NCI-H2196 treated with DMSO at 0.1 percent for 48 hours (cell line): Measurements from ENCODE around the gene EVI5.
"Not testable (repeated sequence)": the region's sequence is repeated elsewhere in the genome, so short reads cannot be mapped to it uniquely, and the experiment has no call there.

ENCODE experiments used
- DNase-seq: peaks from one replicate; lab custom pipeline; 2025; ENCODE audit not compliant: unreplicated experiment; lab: John Stamatoyannopoulos, UW

The EVI5 gene

DNA sequence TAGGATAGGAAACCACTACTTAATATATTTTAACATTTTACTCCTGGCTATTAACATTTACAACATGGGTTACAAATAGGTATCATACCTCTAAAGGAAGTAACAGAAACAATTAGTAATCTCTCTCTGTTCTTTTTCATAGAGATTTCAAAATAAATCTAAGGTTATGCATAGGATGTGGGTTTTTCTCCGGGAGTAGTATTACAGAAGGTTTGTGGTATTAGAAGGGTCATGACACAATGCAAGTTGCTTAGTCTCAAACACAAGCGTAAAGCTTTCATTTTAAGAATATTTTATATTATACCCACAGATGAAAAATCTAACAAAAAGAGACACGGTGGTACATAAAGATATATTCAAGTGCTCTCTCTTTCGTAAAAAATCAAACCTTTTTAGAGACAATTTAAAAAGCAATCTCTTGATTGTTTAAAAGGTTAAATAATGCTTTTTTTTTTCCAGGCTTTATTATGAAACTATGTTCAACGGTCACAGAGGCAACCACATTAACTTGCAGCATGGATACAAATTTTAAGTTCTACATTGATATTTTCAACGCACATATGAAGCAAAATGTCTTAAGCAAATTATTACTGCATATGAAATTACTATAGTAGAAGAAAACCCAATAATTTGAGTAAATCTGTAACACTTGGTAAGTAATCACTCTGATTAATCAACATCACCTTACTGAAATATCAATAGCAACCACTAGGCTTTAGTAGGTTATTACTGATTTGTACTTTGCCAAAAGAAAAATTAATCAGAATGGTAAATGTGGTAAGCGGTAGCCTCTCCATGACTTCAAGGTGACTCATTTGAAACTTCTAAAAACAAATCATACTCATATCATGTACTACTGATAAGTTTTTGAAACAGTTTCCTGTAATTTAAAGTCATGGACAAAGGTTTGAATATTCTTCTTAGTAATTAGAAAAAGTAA, 200.8 kb downstream of the EVI5 start:
- no peak for DNase-seq

DNA sequence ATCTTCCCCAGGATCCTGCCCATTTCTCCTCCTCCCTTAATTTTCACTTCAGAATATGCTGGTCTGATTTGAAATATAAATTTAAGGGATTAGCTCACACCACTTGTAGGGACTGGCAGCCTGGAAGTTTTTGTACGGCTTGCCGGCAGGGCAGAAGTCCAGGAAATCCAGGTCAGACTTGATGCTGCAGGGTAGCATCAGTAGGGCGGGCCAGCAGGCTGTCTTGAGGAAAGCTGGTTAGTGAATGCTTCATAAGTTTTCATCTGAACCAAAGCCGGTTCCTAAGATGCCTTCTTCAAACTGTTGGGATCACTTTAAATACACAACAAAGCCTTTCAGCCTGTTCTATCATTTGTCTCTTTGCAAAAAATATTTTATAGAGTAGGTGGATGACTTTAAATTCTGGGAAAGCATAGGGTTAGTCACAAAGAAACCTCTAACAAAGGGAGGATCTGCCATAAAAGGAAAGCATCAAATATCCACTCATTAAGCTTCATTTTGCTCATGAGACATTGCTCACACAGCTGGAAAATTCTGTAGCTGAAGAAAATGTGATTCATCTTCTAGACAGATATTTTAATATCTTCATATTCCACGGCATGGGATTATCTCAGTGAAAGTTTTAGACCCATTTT, 207.5 kb downstream of the EVI5 start:
- DNase-seq = no peak

DNA sequence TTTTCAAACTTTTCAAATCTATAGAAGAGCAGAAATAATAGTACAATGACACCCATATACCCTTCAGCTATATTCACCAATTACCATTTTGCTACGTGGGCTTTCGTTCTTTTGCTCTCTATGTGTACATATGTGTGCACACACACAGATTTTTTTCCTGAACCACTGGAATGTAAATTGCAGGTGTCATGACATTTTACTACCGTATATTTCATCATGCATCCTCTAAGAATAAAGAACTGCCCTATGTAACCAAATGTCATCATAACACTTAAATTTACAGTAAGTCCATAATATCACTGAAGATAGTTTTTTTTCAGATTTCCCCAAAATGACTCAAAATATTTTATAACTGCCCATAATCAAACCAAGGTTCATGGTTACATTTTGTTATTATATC, 209.8 kb downstream of the EVI5 start:
- DNase-seq = no peak

DNA sequence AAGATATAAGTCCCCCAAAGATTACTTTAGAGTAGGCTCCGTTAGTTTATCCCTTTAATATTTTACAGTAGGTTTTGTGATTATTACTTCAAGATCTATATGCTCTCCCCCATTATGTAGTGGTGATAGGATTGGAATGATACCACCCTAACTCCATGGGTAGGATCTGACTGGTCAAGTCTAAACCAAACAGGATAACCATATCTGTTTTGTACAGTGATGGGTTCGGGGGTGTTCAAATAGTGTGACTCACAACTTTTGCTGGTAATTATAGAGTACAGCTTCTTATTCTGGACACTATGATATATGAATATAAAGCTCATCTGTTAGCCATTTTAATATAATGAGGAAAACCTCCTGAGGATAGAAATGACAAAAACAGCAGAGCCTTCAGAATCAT, 212.4 kb downstream of the EVI5 start:
- no peak for DNase-seq

DNA sequence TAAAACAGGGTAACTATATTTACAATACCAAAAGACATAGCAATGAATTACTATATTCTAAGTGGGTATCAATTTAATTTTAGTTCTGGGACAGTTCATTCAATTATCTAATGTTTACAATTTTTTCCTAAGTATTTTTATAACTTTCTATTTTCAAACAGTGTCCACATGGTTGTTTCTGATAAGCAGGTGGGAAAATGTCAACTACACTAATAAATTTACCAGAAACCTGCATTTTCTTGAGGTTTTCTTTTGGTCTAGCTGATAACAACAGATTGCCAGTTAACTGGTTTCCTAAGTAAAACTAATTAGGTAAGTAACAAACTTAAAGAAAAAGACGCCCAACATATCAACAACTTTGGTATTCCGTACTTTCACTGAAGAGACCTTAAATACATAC, 213.3 kb downstream of the EVI5 start:
- DNase-seq = no peak

DNA sequence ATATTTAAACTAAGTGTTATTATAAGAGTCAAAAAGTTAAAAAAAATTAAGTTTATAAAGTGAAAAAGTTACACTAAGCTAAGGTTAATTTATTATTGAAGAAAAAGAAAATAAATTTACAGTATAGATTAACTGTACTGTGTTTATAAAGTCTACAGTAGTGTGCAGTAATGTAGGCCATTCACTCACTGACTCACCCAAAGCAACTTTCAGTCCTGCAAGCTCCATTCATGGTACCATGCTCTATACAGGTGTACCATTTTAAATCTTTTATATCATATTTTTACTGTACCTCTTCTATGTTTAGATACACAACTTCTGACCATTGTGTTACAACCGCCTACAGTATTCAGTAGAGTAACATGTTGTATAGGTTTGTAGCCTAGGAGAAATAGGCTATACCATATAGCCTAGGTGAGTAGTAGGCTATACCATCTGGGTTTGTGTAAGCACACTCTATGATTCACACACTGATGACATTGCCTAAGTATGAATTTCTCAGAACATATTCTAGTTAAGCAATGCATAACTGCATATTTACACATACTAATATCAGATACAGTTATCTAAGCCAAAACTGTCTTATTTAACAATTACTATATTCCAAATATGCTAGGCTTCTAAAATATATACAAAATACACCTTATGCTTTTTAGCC, 217.6 kb downstream of the EVI5 start:
- no peak for DNase-seq

DNA sequence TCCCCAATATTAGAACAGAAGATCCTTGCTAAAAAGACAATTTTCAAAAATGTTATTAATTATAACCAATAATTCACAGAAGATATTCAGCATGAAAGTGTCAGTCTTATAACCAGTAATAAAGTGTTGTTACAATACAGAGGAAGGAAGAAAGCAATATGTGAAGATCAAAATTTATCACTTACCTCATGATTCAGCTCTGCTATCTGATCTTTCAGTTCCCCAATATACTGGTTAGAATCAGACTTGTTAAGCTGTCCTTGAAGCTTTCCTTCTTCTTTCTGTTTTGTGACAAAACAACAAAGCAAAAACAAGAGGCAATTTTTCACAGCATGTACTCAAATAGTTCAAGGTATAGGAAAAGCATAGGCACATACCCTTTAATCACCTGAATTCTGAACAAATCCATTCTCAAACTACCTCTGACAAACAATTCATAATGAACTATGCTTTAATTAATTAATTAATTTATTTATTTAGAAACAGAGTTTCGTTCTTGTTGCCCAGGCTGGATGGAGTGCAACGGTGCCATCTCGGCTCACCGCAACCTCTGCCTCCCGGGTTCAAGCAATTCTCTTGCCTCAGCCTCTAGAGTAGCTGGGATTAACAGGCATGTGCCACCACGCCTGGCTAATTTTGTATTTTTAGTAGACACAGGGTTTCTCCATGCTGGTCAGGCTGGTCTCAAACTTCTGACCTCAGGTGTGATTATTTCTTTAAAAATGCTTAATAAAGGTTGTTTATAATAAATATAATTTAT, 221.3 kb downstream of the EVI5 start:
- DNase-seq = no peak

DNA sequence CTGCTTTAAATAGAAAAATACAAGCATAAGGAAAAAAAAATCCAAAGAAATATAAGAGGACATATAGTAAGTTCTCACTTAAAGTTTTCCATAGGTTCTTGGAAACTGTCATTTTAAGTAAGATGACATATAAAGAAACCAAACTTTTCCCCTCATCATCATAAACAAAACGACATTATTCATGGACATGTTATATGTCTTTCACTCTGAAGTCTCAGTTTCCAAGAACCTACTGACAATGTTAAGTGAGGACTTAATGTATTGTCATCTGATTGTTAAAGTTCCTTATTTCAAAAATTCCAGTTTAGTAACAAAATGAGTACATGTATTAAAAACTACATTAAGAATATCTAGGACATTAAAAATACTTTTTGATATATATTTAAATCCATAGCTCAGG, 228.6 kb downstream of the EVI5 start:
- no peak for DNase-seq

DNA sequence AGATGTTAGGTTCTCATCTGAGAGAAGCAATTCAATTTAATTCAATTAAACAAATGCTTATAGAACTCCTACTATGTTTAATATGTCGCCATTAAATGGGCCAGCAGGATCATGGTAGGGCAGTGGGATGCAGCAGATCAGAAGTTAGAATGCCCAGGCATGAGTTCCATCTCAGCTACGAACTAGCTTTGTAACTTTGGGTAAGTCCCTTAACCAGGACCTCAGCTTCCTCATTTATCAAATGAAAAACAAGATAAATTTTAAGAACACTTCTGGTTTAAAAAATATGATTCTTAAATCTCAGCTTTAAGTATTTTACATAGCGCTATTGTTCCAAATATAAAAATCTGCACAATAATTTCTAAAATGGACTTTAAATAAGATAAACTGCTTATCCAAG, 230.7 kb downstream of the EVI5 start:
- DNase-seq = no peak

DNA sequence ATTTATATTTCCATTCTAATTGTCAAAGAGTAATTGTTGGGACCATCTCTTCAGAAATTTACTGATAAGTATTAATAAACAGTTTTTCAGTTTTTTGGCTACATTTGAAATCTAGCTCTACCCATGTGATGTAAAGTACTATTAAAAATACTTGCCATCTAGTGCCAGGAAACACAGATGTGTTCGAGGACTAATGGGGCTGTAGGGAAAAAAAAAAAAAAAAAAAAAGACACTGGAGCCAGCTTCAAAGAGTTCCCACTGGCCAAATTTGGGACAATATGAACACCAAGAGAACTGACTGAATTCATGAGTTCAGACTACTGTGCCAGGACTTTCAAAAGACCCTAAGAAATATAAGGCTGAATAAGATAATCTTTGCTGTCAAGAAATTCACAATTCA, 233.0 kb downstream of the EVI5 start:
- no peak for DNase-seq

DNA sequence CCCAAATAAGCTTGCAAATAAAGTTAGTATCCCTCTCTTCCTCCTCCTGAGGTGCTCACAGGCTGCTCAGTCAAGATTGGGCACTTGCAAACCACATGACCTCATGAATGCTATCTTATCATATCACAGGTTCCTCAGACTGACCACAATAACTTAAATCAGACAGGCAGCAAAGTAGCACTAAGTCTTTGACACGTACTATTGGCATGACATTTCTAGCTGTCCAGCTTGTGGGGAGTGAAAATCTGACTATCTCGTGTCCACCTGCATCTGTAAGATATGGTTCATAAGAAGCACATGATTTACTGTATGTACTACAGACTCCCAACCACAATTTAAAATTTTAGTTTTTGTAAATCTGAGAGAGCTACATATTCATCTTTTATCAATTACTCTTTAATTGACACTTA, 240.1 kb downstream of the EVI5 start:
- DNase-seq = no peak

DNA sequence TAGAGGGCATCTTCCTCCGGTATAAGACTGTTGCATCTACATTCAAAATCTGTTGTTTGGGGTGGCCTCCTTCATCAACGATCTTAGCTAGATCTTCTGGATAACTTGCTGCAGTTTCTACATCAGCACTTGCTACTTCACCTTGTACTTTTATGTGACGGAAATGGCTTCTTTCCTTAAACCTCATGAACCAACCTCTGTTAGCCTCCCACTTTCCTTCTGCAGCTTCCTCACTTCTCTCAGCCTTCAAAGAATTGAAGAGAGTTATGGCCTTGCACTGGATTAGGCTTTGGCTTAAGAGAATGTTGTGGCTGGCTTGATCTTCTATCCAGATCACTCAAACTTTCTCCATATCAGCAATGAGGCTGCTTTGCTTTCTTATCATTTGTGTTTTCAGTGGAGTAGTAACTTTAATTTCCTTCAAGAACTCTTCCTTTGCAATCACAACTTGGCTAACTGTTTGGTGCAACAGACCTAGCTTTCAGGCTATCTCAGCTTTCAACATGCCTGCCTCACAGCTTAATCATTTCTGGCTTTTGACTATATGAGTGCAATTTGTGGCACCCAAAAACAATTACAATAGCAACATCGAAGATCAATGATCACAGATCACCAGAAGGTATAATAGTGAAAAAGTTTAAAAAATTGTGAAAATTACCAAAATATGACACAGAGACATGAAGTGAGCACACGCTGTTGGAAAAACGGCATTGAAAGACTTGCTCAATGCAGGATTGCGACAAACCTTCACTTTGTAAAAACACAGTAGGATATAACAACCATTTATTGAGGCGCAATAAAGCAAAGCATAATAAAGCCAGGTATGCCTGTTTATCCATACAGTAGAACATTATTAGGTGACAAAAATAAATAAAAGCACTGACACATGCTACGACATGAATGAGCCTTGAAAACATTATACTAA, 241.5 kb downstream of the EVI5 start:
- no peak for DNase-seq

DNA sequence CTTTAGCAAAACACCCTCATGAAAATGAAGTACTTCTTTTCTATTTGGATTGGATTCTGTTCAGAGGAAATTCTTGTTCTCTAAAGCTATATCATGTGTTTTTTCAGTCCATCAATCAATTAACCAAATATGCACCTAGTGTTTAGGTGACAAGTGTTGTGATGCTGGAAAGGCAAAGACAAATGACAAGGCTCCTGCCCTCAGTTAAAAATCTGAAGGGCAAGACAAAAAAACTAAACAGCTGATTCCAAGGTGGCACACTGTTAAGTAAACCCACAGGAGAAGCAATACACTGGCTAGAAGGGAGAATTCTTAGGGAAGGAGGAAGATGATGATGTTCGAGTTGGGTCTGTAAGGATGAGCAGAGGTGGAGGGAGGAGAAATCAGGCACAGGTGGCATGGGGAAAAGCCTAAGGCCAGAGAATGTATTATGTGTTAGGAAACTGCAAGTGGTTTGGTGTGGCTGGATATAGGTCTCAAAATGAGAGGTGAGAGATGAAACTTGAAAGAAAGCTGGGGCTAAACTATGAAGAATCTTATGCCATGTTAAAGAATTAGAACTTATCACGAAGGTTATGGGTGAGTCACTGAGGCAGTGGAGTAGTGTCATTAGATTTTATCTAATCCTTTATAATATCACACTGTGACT, 246.4 kb downstream of the EVI5 start:
- DNase-seq = no peak

DNA sequence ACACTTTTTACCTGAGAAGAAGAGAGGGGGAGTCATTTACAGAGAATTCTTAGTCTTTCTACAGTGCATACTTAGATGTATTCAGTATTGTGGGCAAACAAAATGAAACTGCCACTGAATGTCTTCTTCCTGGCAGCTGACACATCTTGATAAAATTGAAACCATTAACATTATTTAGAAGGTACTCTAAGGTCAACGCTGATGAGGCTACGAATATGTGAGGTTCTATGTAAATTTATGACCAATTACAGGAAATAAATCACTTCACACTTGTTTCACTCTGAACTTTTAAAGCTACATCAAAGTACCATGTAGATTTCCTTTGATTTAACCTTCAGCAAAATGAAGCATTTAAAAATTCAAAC, 246.9 kb downstream of the EVI5 start:
- no peak for DNase-seq

DNA sequence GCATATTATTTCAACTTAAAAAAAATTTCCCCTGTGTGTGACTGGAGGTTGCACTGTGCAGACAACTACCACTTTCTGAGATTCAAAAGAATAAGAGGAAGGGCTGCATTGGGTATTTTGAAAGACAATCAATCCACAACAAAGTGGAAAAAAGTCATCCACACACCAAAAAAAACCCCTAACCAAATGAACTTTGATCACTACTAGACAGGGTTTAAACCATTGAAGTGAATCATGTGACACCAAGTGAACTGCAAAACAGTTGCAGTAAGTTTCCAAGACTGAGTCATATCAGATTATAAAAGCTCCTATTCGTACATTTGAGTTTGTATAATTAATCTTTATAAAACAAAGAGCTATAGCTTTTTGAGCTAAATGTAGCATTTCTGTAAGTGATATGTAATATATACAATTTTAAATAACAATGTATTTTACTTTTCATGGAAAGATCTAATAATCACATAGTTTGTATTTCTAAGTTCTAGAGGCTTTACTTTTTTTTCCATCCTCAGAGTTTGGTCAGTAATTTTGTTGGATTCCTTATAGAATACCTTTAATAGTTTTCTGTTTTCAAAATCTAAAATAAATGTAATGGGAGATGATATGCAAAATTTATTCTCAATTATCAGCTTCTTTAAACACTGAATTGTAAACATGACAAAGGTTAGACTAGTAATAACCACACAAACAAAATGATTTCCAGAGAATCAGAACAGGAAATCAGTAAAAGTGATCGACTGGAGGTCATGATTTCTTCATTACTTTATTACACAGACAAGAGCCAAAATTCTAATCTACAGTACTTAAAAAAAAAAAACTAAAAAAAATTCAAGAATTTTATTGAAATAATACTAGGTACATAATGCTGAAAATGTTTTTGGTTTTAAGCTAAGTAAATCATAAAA, 247.7 kb downstream of the EVI5 start:
- no peak for DNase-seq

DNA sequence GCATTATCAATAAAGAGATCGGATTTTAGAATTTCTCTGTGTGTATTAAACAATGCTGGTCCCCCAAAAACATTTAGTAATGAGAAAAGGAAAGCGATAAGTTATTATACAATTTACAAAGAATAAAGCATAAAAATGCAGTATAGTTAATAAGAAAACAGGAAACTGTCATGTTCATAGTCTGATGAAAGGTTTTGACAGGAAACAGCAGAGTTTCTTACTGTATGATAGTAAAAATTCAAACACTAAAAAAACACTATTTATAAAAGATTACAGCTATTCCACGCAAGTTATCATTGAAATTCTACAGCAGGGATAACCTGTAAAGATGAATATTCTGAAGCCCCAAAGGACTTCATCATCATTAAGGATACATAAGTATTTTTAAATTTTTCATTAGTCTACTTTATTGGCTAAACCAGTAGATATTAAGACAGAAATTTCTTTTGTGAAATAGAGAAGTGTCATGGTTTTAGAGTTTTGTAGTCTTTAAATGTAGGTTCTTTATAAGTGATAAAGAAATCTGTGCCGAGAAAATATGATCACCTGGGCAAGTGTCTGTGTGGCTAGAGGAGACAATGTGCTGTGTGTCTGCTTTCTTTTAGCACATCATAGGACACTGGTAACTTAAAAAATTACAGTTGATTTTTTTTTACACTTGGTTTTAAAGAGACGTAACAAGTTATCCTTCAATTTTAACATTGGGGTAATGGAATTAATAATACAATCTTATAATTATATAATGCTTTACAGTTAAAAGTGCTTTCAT, 248.5 kb downstream of the EVI5 start:
- no peak for DNase-seq

DNA sequence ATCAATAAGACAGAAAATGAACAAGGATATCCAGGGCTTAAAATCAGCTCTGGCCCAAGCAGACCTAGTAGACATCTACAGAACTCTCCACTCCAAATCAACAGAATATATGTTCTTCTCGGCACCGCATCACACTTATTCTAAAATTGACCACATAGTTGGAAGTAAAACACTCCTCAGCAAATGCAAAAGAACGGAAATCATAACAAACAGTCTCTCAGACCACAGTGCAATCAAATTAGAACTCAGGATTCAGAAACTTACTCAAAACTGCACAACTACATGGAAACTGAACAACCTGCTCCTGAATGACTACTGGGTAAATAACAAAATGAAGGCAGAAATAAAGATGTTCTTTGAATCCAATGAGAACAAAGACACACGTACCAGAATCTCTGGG, 252.5 kb downstream of the EVI5 start:
- DNase-seq = not testable (repeated sequence)

DNA sequence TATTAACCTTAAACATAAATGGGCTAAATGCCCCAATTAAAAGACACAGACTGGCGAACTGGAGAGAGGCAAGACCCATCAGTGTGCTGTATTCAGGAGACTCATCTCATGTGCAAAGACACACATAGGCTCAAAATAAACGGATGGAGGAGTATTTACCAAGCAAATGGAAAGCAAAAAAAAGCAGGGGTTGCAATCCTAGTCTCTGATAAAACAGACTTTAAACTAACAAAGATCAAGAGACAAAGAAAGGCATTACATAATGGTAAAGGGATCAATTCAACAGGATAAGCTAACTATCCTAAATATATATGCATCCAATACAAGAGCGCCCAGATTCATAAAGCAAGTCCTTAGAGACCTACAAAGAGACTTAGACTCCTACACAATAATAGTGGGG, 253.0 kb downstream of the EVI5 start:
- DNase-seq = not testable (repeated sequence)
